ENCODE measurements around the gene LSM7. TPM values are rescaled to one million over a fixed set of nuclear protein-coding genes. Genes with fewer than 3 reads are reported as not detected.
A peak's percentile ranks its signal among the peaks of the same experiment; 100 is the strongest.

Gene LSM7
- total and polyA plus RNA-seq, 2 of the 13 experiments (the other 11 are each of a cell fraction or from before 2014, with no cell fraction given): 140 to 205 TPM

- TF ChIP-seq RXRB (CRISPR knock-in tag; IDR thresholded peaks at IDR 0.05; ENCODE audit: borderline replicate concordance): peak; percentile 62; the same call in 1 of the 2 replicates
- TF ChIP-seq HOXA9 (CRISPR knock-in tag; IDR thresholded peaks at IDR 0.05; ENCODE audit: borderline replicate concordance): no peak; the same call in 1 of the 2 replicates
- TF ChIP-seq CREM (IDR thresholded peaks at IDR 0.05): no peak
- TF ChIP-seq CREM (CRISPR knock-in tag; IDR thresholded peaks at IDR 0.05): no peak
- 0 out of 2 replicates have a peak, but pooled peaks have one; percentile 20 for TF ChIP-seq MEF2D (CRISPR knock-in tag; IDR thresholded peaks at IDR 0.05)
- no peak for TF ChIP-seq SETDB1 (CRISPR knock-in tag; IDR thresholded peaks at IDR 0.05; ENCODE audit: borderline replicate concordance)
- TF ChIP-seq, protein P1, sequence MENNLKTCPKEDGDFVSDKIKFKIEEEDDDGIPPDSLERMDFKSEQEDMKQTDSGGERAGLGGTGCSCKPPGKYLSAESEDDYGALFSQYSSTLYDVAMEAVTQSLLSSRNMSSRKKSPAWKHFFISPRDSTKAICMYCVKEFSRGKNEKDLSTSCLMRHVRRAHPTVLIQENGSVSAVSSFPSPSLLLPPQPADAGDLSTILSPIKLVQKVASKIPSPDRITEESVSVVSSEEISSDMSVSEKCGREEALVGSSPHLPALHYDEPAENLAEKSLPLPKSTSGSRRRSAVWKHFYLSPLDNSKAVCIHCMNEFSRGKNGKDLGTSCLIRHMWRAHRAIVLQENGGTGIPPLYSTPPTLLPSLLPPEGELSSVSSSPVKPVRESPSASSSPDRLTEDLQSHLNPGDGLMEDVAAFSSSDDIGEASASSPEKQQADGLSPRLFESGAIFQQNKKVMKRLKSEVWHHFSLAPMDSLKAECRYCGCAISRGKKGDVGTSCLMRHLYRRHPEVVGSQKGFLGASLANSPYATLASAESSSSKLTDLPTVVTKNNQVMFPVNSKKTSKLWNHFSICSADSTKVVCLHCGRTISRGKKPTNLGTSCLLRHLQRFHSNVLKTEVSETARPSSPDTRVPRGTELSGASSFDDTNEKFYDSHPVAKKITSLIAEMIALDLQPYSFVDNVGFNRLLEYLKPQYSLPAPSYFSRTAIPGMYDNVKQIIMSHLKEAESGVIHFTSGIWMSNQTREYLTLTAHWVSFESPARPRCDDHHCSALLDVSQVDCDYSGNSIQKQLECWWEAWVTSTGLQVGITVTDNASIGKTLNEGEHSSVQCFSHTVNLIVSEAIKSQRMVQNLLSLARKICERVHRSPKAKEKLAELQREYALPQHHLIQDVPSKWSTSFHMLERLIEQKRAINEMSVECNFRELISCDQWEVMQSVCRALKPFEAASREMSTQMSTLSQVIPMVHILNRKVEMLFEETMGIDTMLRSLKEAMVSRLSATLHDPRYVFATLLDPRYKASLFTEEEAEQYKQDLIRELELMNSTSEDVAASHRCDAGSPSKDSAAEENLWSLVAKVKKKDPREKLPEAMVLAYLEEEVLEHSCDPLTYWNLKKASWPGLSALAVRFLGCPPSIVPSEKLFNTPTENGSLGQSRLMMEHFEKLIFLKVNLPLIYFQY (CRISPR knock-in tag; IDR thresholded peaks at IDR 0.05; ENCODE audit: borderline replicate concordance): no peak
- TF ChIP-seq SPEN (CRISPR knock-in tag; IDR thresholded peaks at IDR 0.05; ENCODE audit: low read depth): peak; percentile 64
- peak; percentile 47 for TF ChIP-seq PHF5A (CRISPR knock-in tag; IDR thresholded peaks at IDR 0.05; ENCODE audit: low read depth, unreplicated experiment)
- TF ChIP-seq HNF4A (CRISPR knock-in tag; IDR thresholded peaks at IDR 0.05): no peak
- no peak for TF ChIP-seq ZNF256 (CRISPR knock-in tag; conservative IDR thresholded peaks at IDR 0.05)
- TF ChIP-seq, protein P2, sequence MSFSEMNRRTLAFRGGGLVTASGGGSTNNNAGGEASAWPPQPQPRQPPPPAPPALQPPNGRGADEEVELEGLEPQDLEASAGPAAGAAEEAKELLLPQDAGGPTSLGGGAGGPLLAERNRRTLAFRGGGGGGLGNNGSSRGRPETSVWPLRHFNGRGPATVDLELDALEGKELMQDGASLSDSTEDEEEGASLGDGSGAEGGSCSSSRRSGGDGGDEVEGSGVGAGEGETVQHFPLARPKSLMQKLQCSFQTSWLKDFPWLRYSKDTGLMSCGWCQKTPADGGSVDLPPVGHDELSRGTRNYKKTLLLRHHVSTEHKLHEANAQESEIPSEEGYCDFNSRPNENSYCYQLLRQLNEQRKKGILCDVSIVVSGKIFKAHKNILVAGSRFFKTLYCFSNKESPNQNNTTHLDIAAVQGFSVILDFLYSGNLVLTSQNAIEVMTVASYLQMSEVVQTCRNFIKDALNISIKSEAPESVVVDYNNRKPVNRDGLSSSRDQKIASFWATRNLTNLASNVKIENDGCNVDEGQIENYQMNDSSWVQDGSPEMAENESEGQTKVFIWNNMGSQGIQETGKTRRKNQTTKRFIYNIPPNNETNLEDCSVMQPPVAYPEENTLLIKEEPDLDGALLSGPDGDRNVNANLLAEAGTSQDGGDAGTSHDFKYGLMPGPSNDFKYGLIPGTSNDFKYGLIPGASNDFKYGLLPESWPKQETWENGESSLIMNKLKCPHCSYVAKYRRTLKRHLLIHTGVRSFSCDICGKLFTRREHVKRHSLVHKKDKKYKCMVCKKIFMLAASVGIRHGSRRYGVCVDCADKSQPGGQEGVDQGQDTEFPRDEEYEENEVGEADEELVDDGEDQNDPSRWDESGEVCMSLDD (CRISPR knock-in tag; IDR thresholded peaks at IDR 0.05; ENCODE audit: borderline replicate concordance): no peak
- no peak for TF ChIP-seq ZNF703 (CRISPR knock-in tag; IDR thresholded peaks at IDR 0.05; ENCODE audit: borderline replicate concordance)
- no peak for TF ChIP-seq ZNF468 (CRISPR knock-in tag; IDR thresholded peaks at IDR 0.05)
- TF ChIP-seq ZNF224 (CRISPR knock-in tag; IDR thresholded peaks at IDR 0.05): no peak
- TF ChIP-seq ZNF33A (CRISPR knock-in tag; IDR thresholded peaks at IDR 0.05; ENCODE audit: borderline replicate concordance): peak; percentile 68; the same call in 1 of the 2 replicates
- no peak for TF ChIP-seq PRDM4 (CRISPR knock-in tag; IDR thresholded peaks at IDR 0.05; ENCODE audit: borderline replicate concordance)
- TF ChIP-seq ZNF839 (CRISPR knock-in tag; IDR thresholded peaks at IDR 0.05; ENCODE audit: borderline replicate concordance): no peak
- peak; percentile 39; the same call in 1 of the 2 replicates for TF ChIP-seq ZNF547 (CRISPR knock-in tag; IDR thresholded peaks at IDR 0.05)
Measured at GRCh38 chr19:2273356-2274184, 54.8 kb downstream of the LSM7 start (continued).

All from HepG2 (cell line).